Cardiac muscle cell (in vitro differentiated cells and primary cell): ENCODE data around the gene ZCCHC2. TPM values are rescaled to one million over a fixed set of nuclear protein-coding genes. Genes with fewer than 3 reads are reported as not detected.

Experiments used
- DNase-seq, 2 donors: peaks; one replicate each; pipeline versions ENCODE4 v3.0.0 to v3.0.0-alpha.2; 2010 to 2017; ENCODE audit warnings: low read depth in 1 of 2, low spot score in 1 of 2
- H3K27ac ChIP-seq: fragments of 200-600 bp; sonication (generic); 2 replicates; pipeline ENCODE4 v1.5.1; 2016
- H3K27me3 ChIP-seq: fragments of 200-600 bp; sonication (generic); 2 replicates; pipeline ENCODE4 v1.6.0; 2016; ENCODE audit warnings: control low read depth
- H3K36me3 ChIP-seq: fragments of 200-600 bp; sonication (generic); 2 replicates; pipeline ENCODE4 v1.5.1; 2016; ENCODE audit warnings: control low read depth
- H3K4me1 ChIP-seq: fragments of 200-600 bp; sonication (generic); 2 replicates; pipeline ENCODE4 v1.8.1; 2017; ENCODE audit warnings: low read depth, mild to moderate bottlenecking, mixed run types
- H3K4me3 ChIP-seq: fragments of 200-600 bp; sonication (generic); 2 replicates; pipeline ENCODE4 v1.5.1; 2016; ENCODE audit warnings: mild to moderate bottlenecking
- H3K9me3 ChIP-seq: fragments of 200-600 bp; sonication (generic); 2 replicates; pipeline ENCODE4 v1.5.1; 2017; ENCODE audit warnings: low read depth, mild to moderate bottlenecking, control low read depth
- polyA plus RNA-seq: library from polyadenylated mRNA; unstranded; fragments of >200 nt; fragmentation: Nextera tagmentation; extraction: Ambion mirVana; gene quantifications from 2 replicates; pipeline ENCODE4 v1.2.1, GENCODE V29; 2016
- total RNA-seq: library from RNA; depleted of rRNA; stranded (reverse); fragments of >200 nt; gene quantifications from 2 replicates; pipeline ENCODE4 v1.2.3, GENCODE V29; 2016
- TF ChIP-seq, protein P1 (sequence below): IDR thresholded peaks from 2 replicates; pipeline ENCODE4 v1.5.1; 2012; ENCODE audit warnings: low read depth, mild to moderate bottlenecking, low read length

The ZCCHC2 gene
- total and polyA plus RNA-seq, 2 experiments from 2014 or later: 2.1 to 25.2 TPM

DNA sequence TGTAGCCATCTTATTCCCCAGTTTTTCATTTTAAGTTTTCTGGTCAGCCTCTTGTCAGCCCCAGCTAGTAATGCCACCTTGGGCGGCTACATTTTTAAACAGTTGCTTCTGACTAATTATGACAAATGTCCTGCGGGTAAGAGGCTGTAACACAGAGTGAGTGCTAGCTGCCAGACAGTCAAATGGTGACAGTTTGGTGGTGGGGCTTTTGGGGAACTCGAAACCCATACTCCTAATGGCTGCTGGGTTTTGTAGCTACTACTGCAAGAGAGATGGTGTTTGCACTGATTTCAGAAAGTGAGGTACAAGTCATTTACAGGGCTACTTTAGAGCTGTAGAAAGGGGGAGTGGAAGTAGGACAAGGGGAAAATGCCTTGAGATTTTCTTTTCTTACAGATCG lies 48.2 kb downstream of the ZCCHC2 start:
- no peak for DNase-seq
- Histone ChIP-seq H3K36me3 (peaks cover 41% of the 10 kb centered on the region), H3K27me3 (no peaks in the 10 kb centered on the region), H3K4me1 (peaks cover under 1% of the 10 kb centered on the region), H3K27ac (no peak overlapping the region), H3K4me3 (no peak overlapping the region), H3K9me3 (no peaks in the 10 kb centered on the region)
- TF ChIP-seq, protein P1, sequence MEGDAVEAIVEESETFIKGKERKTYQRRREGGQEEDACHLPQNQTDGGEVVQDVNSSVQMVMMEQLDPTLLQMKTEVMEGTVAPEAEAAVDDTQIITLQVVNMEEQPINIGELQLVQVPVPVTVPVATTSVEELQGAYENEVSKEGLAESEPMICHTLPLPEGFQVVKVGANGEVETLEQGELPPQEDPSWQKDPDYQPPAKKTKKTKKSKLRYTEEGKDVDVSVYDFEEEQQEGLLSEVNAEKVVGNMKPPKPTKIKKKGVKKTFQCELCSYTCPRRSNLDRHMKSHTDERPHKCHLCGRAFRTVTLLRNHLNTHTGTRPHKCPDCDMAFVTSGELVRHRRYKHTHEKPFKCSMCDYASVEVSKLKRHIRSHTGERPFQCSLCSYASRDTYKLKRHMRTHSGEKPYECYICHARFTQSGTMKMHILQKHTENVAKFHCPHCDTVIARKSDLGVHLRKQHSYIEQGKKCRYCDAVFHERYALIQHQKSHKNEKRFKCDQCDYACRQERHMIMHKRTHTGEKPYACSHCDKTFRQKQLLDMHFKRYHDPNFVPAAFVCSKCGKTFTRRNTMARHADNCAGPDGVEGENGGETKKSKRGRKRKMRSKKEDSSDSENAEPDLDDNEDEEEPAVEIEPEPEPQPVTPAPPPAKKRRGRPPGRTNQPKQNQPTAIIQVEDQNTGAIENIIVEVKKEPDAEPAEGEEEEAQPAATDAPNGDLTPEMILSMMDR: no peak

DNA sequence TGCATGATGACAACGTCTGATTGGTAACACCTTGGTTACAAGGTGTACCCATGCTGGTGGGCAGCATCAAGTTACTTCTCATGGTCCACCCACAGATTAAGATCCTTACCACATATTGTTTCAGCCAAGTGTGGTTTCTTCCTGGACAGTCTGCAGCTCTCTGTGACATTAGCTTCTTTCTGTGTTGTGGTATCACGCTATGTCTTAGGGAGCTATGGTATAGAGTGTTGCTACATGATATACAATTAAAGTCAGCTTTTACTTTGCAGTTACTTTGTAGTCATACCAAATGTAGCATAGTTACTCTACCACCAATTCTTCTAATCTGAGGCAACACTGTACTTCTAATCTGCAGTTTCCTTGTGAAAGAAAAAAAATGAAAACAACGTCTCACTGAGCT lies 48.8 kb downstream of the ZCCHC2 start:
- H3K36me3 ChIP-seq: peaks cover 35% of the 10 kb centered on the region
- H3K27ac ChIP-seq: no peak overlapping the region
- DNase-seq: no peak
- H3K4me1 ChIP-seq: peaks cover 6% of the 10 kb centered on the region
- no peaks in the 10 kb centered on the region for H3K9me3 ChIP-seq
- no peaks in the 10 kb centered on the region for H3K27me3 ChIP-seq
- TF ChIP-seq, protein P1: no peak
- no peak overlapping the region for H3K4me3 ChIP-seq

DNA sequence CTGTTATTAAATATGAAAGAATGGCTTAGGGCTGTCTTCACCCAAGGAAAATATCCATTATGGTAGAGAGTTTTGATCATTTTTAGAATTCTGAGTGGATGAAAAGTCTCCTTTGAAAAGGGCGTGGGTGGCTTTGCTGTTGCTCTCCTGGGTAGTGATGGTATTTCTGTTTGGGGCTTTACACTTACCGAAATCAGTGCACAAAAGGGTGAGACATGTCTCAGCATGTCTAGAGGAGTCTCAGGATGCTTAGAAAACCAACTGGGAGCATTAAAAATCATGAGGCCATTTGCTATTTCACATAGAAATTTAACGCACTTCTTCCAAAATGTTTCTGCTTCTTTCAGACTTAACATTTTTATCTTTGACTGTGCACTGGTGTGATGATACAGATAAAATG lies 49.6 kb downstream of the ZCCHC2 start:
- DNase-seq: no peak
- Histone ChIP-seq H3K27me3 (no peaks in the 10 kb centered on the region), H3K36me3 (peaks cover 35% of the 10 kb centered on the region), H3K4me3 (no peak overlapping the region), H3K27ac (no peak overlapping the region), H3K9me3 (no peaks in the 10 kb centered on the region), H3K4me1 (peaks cover 6% of the 10 kb centered on the region)
- TF ChIP-seq, protein P1: no peak

DNA sequence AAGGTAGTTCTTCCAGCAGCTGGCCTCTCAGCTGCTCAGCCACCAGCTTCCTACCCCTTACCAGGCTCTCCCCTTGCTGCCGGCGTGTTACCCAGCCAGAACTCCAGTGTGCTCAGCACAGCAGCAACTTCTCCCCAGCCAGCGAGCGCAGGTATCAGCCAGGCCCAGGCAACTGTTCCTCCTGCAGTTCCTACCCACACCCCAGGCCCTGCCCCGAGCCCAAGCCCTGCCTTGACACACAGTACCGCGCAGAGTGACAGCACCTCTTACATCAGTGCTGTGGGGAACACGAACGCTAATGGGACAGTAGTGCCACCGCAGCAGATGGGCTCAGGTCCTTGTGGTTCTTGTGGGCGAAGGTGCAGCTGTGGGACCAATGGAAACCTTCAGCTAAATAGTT lies 52.0 kb downstream of the ZCCHC2 start:
- TF ChIP-seq, protein P1: no peak
- H3K9me3 ChIP-seq: no peaks in the 10 kb centered on the region
- no peaks in the 10 kb centered on the region for H3K27me3 ChIP-seq
- H3K4me3 ChIP-seq: no peak overlapping the region
- peaks cover 6% of the 10 kb centered on the region for H3K4me1 ChIP-seq
- no peak for DNase-seq
- no peak overlapping the region for H3K27ac ChIP-seq
- H3K36me3 ChIP-seq: peaks cover 34% of the 10 kb centered on the region

DNA sequence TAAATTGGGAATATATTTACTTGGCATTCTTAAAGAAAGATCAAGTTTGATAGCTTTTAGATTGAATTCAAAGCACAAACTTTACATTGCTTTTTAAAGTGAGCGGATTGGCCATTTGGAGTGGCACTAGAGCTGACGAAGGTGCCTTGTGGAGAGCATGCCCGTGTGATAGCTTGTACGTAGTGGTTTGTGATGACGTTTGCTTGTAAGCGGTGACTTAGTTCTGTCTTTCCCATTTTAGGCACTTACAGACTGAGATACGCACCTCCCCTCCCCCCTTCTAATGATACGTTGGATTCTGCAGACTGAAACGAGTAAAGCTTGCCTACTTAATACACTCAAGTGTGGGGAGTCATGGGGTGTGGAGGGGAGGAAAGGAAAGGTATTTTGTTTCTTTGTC lies 53.4 kb downstream of the ZCCHC2 start:
- TF ChIP-seq, protein P1: no peak
- DNase-seq: no peak
- H3K36me3 ChIP-seq: peaks cover 21% of the 10 kb centered on the region
- peaks cover 6% of the 10 kb centered on the region for H3K4me1 ChIP-seq
- H3K27me3 ChIP-seq: no peaks in the 10 kb centered on the region
- no peak overlapping the region for H3K4me3 ChIP-seq
- no peaks in the 10 kb centered on the region for H3K9me3 ChIP-seq
- H3K27ac ChIP-seq: no peak overlapping the region

DNA sequence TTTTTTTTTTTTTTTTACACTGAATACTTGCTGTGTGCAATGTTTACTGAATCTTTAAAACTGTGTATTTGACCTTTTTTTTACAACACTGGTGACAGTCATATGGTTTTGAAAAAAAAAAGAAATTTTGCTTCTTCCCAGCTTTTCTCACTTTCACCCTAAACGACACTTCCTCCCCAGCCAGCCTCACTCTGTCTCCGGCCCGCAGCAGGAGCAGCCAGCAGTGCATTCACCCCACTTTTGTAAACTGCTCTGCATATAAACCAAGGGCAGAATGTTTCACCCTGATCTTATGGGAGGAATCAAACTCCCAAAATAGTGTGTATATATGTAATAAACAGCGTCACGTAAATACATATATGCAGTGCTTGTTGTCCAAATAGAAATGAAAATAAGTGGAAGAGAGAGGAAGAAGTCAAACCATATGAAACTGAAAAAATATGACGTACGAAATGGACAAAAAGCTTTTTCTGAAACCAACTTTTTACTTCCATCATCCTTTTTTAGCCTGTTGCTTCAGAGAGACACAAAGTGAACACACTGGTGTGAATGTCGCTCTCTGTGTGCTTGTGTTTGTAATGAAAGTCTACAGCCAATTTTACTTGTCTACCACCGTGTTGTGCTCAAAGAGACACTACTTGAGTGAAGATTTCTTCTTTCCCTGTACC lies 54.2 kb downstream of the ZCCHC2 start:
- Histone ChIP-seq H3K4me3 (no peak overlapping the region), H3K27me3 (no peaks in the 10 kb centered on the region), H3K9me3 (no peaks in the 10 kb centered on the region), H3K27ac (no peak overlapping the region), H3K36me3 (peaks cover 15% of the 10 kb centered on the region), H3K4me1 (peaks cover 6% of the 10 kb centered on the region)
- TF ChIP-seq, protein P1: no peak
- no peak for DNase-seq
